Neuronal stem cell (in vitro differentiated cells): ENCODE measurements around the gene MSS51.

ENCODE experiments used
- DNase-seq: peaks from one replicate; pipeline ENCODE4 v3.0.0-alpha.2; 2013; ENCODE audit warnings: low spot score
- H2AFZ ChIP-seq: one replicate; pipeline ENCODE4 v1.6.1; 2013; ENCODE audit warnings: mild to moderate bottlenecking, low read length, inconsistent platforms
- H2AK5ac ChIP-seq: 2 replicates; pipeline ENCODE4 v1.6.1; 2013; ENCODE audit warnings: low read depth, mild to moderate bottlenecking, inconsistent platforms, low read length, moderate library complexity, mixed read lengths
- H2BK120ac ChIP-seq: 2 replicates; pipeline ENCODE4 v1.6.1; 2013; ENCODE audit warnings: low read depth, mild to moderate bottlenecking, inconsistent platforms, low read length, moderate library complexity, mixed read lengths
- H2BK12ac ChIP-seq: one replicate; pipeline ENCODE4 v1.6.1; 2013; ENCODE audit warnings: low read length, inconsistent platforms
- H2BK15ac ChIP-seq: 2 replicates; pipeline ENCODE4 v1.6.1; 2013; ENCODE audit warnings: mild to moderate bottlenecking, low read length, inconsistent platforms, mixed read lengths
- H2BK5ac ChIP-seq: one replicate; pipeline ENCODE4 v1.6.1; 2013; ENCODE audit warnings: inconsistent platforms, mild to moderate bottlenecking, low read length, moderate library complexity
- H3K14ac ChIP-seq: one replicate; pipeline ENCODE4 v1.6.1; 2013; ENCODE audit warnings: low read length, inconsistent platforms
- H3K18ac ChIP-seq: 2 replicates; pipeline ENCODE4 v1.6.1; 2013; ENCODE audit warnings: low read length, inconsistent platforms
- H3K23ac ChIP-seq: 2 replicates; pipeline ENCODE4 v1.6.1; 2013; ENCODE audit warnings: low read depth, mild to moderate bottlenecking, mixed read lengths, low read length, inconsistent platforms; ENCODE audit not compliant: poor library complexity
- H3K27ac ChIP-seq: replicated peaks from 3 replicates; pipeline ENCODE4 v1.5.1; 2013; ENCODE audit warnings: low read length, inconsistent platforms
- H3K27me3 ChIP-seq, 3 experiments: 2 replicates each; pipeline ENCODE4 v1.6.1; 2013; ENCODE audit warnings: low read length in 3 of 3, mild to moderate bottlenecking in 2 of 3, inconsistent platforms in 1 of 3, low read depth in 1 of 3, mixed read lengths in 1 of 3, moderate library complexity in 1 of 3; ENCODE audit not compliant: control insufficient read depth in 3 of 3, insufficient read depth in 3 of 3
- H3K36me3 ChIP-seq, 2 donors: replicated peaks in 1 of 2; 2 replicates each; pipeline ENCODE4 v1.6.1; 2013; ENCODE audit warnings: low read length in 2 of 2; ENCODE audit not compliant: control insufficient read depth in 2 of 2, insufficient read depth in 2 of 2
- H3K4ac ChIP-seq: 2 replicates; pipeline ENCODE4 v1.6.1; 2013; ENCODE audit warnings: inconsistent platforms, mild to moderate bottlenecking, low read length, moderate library complexity
- H3K4me1 ChIP-seq, 2 donors: 1 replicate in 1 of 2; 2 replicates in 1 of 2; pipeline ENCODE4 v1.6.1; 2013; ENCODE audit warnings: low read length in 2 of 2, low read depth in 1 of 2; ENCODE audit not compliant: control insufficient read depth in 2 of 2, insufficient read depth in 1 of 2
- H3K4me2 ChIP-seq: one replicate; pipeline ENCODE4 v1.6.1; 2013; ENCODE audit warnings: mild to moderate bottlenecking, low read length, inconsistent platforms; ENCODE audit not compliant: insufficient read depth, poor library complexity, severe bottlenecking
- H3K4me3 ChIP-seq, 2 donors: 2 replicates each; pipeline ENCODE4 v1.5.1; 2013; ENCODE audit warnings: low read length in 2 of 2, mild to moderate bottlenecking in 2 of 2, inconsistent platforms in 1 of 2, moderate library complexity in 1 of 2
- H3K79me1 ChIP-seq: one replicate; pipeline ENCODE4 v1.6.1; 2013; ENCODE audit warnings: low read depth, mild to moderate bottlenecking, inconsistent platforms, low read length, moderate library complexity
- H3K9ac ChIP-seq: one replicate; pipeline ENCODE4 v1.6.1; 2013; ENCODE audit warnings: mild to moderate bottlenecking, low read depth, low read length, inconsistent platforms; ENCODE audit not compliant: poor library complexity
- H3K9me3 ChIP-seq, 2 donors: replicated peaks in 1 of 2; 2 replicates each; pipeline versions ENCODE3 to v1.6.1; 2013; ENCODE audit warnings: low read length in 2 of 2, mild to moderate bottlenecking in 2 of 2, inconsistent platforms in 1 of 2, low read depth in 1 of 2, mixed read lengths in 1 of 2, moderate library complexity in 1 of 2; ENCODE audit not compliant: control insufficient read depth in 2 of 2, insufficient read depth in 1 of 2
- H4K8ac ChIP-seq: one replicate; pipeline ENCODE4 v1.6.1; 2013; ENCODE audit warnings: low read depth, mild to moderate bottlenecking, inconsistent platforms, low read length, moderate library complexity
- H4K91ac ChIP-seq: one replicate; pipeline ENCODE4 v1.6.1; 2013; ENCODE audit warnings: low read length, low read depth, mild to moderate bottlenecking, inconsistent platforms; ENCODE audit not compliant: poor library complexity
- WGBS, 2 donors: extraction: QIAGEN DNeasy Blood & Tissue Kit; methylation state at CpG; one replicate each; pipeline ENCODE4 v1.1.7; 2013; ENCODE audit warnings: missing lambda C conversion rate in 2 of 2, mixed read lengths in 1 of 2; ENCODE audit not compliant: insufficient read length in 2 of 2, insufficient replicate concordance in 1 of 2; ENCODE audit errors: extremely low coverage in 2 of 2; 5-methylcytosine and 5-hydroxymethylcytosine counted together

Gene MSS51

DNA sequence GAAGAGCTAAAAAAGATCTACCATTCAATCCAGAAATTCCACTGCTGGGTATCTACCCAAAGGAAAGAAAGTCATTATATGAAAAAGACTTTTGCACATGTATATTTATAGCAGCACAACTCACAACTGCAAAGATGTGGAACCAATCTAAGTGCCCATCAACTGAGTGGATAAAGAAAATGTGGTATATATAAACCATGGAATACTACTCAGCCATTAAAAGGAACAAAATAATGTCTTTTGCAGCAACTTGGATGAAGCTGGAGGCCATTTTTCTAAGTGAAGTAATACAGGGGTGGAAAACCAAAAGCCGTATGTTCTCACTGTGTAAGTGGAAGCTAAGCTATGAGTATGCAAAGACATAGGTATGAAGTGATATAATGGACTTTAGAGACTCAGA is 22.5 kb downstream of the MSS51 start:
- H3K4me1 ChIP-seq = peaks cover 4 to 5% of the 10 kb centered on the region in 2 donors
- no peaks in the 10 kb centered on the region for H3K27me3 ChIP-seq
- no peak overlapping the region for H3K4me3 ChIP-seq
- H2AFZ ChIP-seq = no peak overlapping the region
- no peak overlapping the region for H2BK120ac ChIP-seq
- no peak overlapping the region for H3K18ac ChIP-seq
- H4K8ac ChIP-seq = no peak overlapping the region
- no peak overlapping the region for H4K91ac ChIP-seq
- H3K23ac ChIP-seq = no peak overlapping the region
- H2BK5ac ChIP-seq = no peak overlapping the region
- H2AK5ac ChIP-seq = no peak overlapping the region
- H3K4me2 ChIP-seq = no peak overlapping the region
- H3K9ac ChIP-seq = no peak overlapping the region
- H3K27ac ChIP-seq = no peak overlapping the region
- H3K79me1 ChIP-seq = no peaks in the 10 kb centered on the region
- H3K4ac ChIP-seq = no peak overlapping the region
- no peaks in the 10 kb centered on the region for H3K9me3 ChIP-seq
- no CpG with 5 or more reads among the region's 1 CpG for WGBS, 2 donors
- DNase-seq = no peak
- H3K36me3 ChIP-seq = peaks cover 0 to 5% of the 10 kb centered on the region in 2 donors
- no peak overlapping the region for H2BK12ac ChIP-seq
- no peak overlapping the region for H2BK15ac ChIP-seq
- H3K14ac ChIP-seq = no peak overlapping the region

DNA sequence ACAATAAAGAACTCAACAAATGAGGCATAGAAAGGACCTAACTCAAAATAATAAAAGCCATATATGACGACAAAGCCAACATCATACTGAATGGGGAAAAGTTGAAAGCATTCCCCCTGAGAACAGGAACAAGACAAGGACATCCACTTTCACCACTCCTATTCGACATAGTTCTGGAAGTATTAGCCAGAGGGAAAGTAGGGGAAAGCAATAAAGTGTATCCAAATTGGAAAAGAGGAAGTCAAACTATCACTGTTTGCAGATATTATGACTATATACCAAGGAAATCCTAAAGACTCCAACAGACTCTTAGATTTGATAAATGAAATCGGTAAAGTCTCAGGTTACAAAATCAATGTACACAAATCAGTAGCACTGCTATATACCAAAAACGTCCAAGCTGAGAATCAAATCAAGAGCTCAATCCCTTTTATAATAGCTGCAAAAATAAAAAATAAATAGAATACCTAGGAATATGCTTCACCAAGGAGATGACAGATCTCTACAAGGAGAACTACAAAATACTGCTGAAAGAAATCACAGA is 24.3 kb downstream of the MSS51 start:
- H2BK5ac ChIP-seq = no peak overlapping the region
- H2BK15ac ChIP-seq = no peak overlapping the region
- WGBS, 2 donors = no CpG with 5 or more reads among the region's 4 CpGs
- H4K91ac ChIP-seq = no peak overlapping the region
- H3K79me1 ChIP-seq = no peaks in the 10 kb centered on the region
- peaks cover 0 to 5% of the 10 kb centered on the region in 2 donors for H3K36me3 ChIP-seq
- H3K4me3 ChIP-seq = no peak overlapping the region
- no peak overlapping the region for H3K27ac ChIP-seq
- H3K4ac ChIP-seq = no peak overlapping the region
- H2AFZ ChIP-seq = no peak overlapping the region
- H2BK12ac ChIP-seq = no peak overlapping the region
- H2BK120ac ChIP-seq = no peak overlapping the region
- no peak overlapping the region for H3K4me2 ChIP-seq
- no peaks in the 10 kb centered on the region for H3K9me3 ChIP-seq
- peaks cover 3 to 5% of the 10 kb centered on the region in 2 donors for H3K4me1 ChIP-seq
- H3K14ac ChIP-seq = no peak overlapping the region
- no peak for DNase-seq
- no peak overlapping the region for H2AK5ac ChIP-seq
- H3K18ac ChIP-seq = no peak overlapping the region
- no peak overlapping the region for H3K9ac ChIP-seq
- no peak overlapping the region for H3K23ac ChIP-seq
- H3K27me3 ChIP-seq = no peaks in the 10 kb centered on the region
- no peak overlapping the region for H4K8ac ChIP-seq

DNA sequence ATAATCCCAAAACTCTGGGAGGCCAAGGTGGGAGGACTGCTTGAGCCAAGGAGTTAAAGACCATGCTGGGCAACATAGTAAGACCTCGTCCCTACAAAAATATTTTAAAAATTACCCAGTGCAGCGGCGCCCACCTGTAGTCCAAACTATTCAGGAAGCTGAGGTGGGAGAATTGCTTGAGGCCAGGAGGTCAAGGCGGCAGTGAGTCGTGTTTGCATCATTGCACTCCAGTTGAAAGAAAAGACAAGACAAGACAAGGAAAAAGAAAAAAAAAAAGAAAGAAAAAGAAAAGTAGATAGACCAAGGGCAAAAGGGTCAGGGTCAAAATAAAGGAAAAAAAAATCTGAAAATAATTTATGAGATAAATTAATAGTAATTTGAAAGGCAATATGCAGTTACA is 25.3 kb downstream of the MSS51 start:
- no peak overlapping the region for H2AFZ ChIP-seq
- DNase-seq = no peak
- H3K27me3 ChIP-seq = no peaks in the 10 kb centered on the region
- peaks cover 0 to 5% of the 10 kb centered on the region in 2 donors for H3K36me3 ChIP-seq
- no peak overlapping the region for H3K9ac ChIP-seq
- no peak overlapping the region for H3K14ac ChIP-seq
- H3K4me3 ChIP-seq = no peak overlapping the region
- no peak overlapping the region for H3K27ac ChIP-seq
- no peaks in the 10 kb centered on the region for H3K9me3 ChIP-seq
- WGBS, 2 donors = no CpG with 5 or more reads among the region's 5 CpGs
- H2BK12ac ChIP-seq = no peak overlapping the region
- peaks cover 3 to 4% of the 10 kb centered on the region in 2 donors for H3K4me1 ChIP-seq
- H2BK120ac ChIP-seq = no peak overlapping the region
- H3K23ac ChIP-seq = no peak overlapping the region
- no peak overlapping the region for H4K91ac ChIP-seq
- H3K18ac ChIP-seq = no peak overlapping the region
- H2BK15ac ChIP-seq = no peak overlapping the region
- H4K8ac ChIP-seq = no peak overlapping the region
- H2BK5ac ChIP-seq = no peak overlapping the region
- no peak overlapping the region for H3K4me2 ChIP-seq
- H3K4ac ChIP-seq = no peak overlapping the region
- H3K79me1 ChIP-seq = no peaks in the 10 kb centered on the region
- no peak overlapping the region for H2AK5ac ChIP-seq

DNA sequence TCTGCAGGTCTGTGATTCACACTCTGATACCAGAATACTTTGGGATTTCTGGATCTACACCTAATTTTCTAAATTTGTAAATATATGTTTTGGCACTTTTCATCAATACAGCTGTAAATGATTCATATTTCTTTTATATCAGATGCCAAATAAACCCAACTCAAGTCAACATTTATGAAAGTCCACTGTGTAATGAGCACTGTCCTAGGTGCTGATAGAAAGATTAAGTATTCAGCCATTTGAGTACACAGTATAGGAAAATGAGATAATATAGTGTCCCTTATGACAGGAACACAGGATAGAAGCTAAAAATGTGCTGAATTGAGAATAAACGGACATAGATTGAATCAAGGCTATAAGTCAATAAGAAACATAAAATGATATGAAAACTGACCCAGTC is 25.9 kb downstream of the MSS51 start:
- no peak overlapping the region for H3K23ac ChIP-seq
- H2BK12ac ChIP-seq = no peak overlapping the region
- H3K36me3 ChIP-seq = peaks cover 0 to 5% of the 10 kb centered on the region in 2 donors
- H3K4me3 ChIP-seq = no peak overlapping the region
- no peaks in the 10 kb centered on the region for H3K79me1 ChIP-seq
- no peak overlapping the region for H2BK120ac ChIP-seq
- no peak overlapping the region for H4K91ac ChIP-seq
- no peak overlapping the region for H3K4me2 ChIP-seq
- H3K14ac ChIP-seq = no peak overlapping the region
- no peak overlapping the region for H2AFZ ChIP-seq
- no peaks in the 10 kb centered on the region for H3K27me3 ChIP-seq
- no peak overlapping the region for H3K18ac ChIP-seq
- no peak overlapping the region for H3K9ac ChIP-seq
- H2AK5ac ChIP-seq = no peak overlapping the region
- no peak overlapping the region for H3K4ac ChIP-seq
- no peak overlapping the region for H2BK5ac ChIP-seq
- no peaks in the 10 kb centered on the region for H3K9me3 ChIP-seq
- no peak overlapping the region for H3K27ac ChIP-seq
- H4K8ac ChIP-seq = no peak overlapping the region
- WGBS, 2 donors = no CpG with 5 or more reads among the region's 1 CpG
- H2BK15ac ChIP-seq = no peak overlapping the region
- no peaks in the 10 kb centered on the region for H3K4me1 ChIP-seq
- DNase-seq = no peak
